NCI-H524 (cell line): Measurements from ENCODE around the gene SYNE1.

Source experiments
- DNase-seq, 2 experiments: peaks; one replicate each; lab custom pipeline; 2025; lab: John Stamatoyannopoulos, UW

SYNE1 gene

DNA sequence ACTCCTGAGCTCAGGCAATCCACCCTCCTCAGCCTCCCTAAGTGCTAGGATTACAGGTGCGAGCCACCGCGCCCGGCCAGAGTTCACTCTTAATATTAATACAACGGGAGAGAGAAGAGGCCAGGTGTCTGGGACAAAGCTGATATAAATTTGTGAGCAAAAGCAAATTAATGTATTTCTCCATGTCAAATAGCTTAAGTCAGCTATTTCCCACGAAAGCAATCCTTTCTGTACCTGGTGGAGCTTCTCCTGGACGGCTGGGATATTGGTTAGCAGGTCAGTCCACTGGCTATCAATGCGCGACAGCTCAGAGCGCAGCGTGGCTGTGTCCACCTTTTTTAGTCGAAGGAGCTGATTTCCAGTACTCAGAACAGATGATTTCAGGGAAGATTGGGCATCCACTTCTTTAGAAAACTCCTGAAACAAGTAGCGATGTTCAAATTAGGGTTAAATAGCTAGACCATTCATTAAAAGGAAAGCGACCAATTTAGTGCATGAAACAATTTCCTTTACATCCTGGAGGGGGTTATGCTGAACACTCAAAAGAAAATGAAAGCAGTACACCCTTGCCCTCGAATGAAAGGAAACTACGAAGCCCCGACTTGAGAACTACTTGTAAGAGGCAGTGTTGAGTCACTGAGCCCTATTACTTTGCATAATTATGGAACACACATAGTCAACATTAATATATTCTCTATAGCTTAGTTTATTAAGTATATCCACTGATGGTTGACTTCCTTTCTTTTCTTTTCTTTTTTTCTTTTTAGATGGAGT, 403.4 kb downstream of the SYNE1 start:
- no peak for DNase-seq

- no peak for DNase-seq
Measured at GRCh38 chr6:152232501-152233151, 404.5 kb downstream of the SYNE1 start.

DNA sequence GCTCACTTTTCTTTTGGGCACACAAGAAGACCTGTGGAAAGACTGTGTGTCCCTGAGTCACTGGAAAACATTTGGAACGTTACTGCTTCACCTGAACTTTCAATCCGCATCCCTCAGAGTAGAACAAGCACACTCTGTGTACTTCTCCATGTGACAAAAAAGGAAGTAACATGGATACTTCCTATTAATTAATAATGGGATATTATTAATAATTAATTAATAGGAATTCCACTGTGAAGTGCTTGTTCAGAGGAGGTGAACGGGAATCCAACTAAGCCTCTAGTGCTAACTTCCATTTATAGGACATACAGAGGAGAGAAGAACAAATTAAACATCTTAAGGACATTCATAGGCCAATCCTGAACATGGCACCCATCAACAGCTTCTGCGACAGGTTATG, 407.8 kb downstream of the SYNE1 start:
- DNase-seq: no peak

GRCh38 chr6:152226119-152226518, 411.0 kb downstream of the SYNE1 start:
- no peak for DNase-seq

- DNase-seq: no peak
Measured at GRCh38 chr6:152225241-152225934, 411.8 kb downstream of the SYNE1 start.

DNA sequence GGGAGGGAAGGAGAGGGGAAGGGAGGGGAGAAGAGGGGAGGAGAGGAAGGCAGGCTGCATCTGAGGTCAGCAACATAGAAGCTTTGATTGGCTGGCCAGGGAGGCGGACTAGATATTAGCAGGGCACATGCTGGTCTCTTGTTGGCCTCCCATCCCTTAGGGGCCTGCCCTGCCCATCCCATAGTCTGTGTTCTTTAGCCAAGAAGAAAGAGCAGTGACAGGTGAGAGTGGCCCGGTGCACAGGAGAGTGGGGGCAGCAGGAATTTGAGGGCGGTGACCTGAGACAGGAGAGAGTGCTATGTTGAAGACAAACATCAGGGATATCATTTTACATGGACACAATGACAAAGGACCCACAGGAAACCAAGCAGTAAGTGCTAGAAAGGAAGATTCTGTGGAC, 413.5 kb downstream of the SYNE1 start:
- DNase-seq: no peak

DNA sequence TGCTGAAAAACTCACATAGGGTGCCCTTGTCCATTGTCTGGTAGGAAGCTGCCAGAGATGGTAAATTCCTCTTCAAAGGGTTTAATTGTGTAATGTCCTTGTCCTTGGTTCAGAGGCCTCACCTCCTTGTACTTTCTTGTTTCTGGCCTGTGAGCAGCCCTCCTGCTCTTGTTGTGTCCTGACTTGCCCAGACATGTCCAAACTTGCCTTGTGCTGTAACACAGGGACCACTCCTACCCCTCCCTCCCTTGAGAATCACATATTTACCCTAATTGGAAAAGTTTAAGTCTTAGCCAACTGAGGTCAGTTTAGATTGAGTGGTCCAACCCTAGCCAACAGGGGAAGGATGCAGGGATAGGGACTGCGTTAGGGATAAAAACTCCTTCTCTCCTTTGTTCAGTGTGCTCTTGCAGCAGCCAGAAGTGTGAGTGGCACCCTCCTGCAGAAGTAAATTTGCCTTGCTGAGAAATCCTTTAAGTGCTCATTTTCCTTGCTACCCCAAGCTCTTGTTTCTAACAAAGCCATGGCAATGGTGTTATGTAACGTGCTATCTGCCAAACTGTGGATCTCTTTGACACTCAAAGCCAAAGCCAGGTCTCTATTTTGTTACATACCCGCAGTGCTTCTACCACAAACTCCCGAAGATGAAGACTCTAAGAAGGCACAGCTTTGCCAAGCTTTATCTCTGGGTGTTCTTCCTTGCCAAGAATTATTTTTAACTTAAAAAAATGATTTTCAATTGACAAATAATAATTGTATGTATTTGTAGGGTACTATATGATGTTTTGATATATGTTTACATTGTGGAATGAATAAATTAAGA, 415.1 kb downstream of the SYNE1 start:
- no peak for DNase-seq

DNA sequence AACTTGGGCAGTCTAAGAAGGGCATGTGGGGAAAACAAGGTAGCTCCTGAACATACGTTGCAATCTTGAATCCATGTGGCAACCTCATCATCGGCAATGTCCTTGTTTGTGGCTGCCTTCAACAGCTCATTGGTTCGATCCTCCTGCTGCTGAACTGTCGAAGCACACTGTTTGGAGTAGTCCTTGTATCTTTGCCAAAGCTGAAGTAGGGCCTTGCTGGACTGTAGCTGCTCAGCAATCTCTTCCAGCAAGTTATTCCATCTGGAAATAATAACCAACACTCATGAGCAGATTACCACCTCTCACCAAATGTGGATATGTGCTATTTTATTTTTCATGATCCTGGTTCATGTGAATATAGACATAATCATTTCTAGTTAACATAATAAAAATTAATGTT, 416.4 kb downstream of the SYNE1 start:
- DNase-seq: no peak

DNA sequence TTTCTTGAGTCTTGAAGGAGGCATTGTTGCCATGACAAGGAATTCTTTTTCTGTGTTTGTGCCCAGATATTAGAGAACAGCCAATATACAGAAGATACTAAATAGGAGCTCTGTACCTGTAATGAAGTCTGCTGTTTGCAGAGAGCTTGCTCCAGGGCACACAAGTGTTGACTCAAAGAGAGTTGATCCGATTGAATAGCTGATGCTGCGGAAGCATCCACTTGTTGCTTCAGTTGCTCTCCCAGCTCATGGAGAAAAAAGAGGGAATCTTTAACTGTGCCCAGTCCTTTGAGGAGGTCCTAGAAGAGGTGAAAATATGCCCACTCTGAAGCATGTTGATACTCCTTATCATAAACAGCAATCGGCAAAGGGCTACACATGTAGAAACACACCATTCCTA, 418.3 kb downstream of the SYNE1 start:
- no peak for DNase-seq

DNA sequence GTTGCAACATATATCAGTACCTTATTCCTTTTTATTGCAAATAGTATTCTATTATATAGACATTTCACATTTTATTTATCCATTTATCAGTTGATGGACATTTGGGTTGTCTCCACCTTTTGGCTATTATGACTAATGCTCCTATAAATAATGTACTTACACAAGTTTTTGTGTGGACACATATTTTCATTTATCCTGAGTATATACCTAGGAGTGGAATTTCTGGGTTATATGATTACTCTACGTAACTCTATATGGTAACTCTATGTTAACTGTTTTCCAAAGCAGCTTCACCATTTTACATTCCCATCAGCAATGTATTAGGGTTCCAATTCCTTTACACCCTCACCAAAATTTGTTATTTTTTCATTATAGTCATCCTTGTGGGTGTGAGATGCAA, 424.7 kb downstream of the SYNE1 start:
- no peak for DNase-seq

GRCh38 chr6:152209211-152209610, 428.0 kb downstream of the SYNE1 start:
- DNase-seq: no peak

DNA sequence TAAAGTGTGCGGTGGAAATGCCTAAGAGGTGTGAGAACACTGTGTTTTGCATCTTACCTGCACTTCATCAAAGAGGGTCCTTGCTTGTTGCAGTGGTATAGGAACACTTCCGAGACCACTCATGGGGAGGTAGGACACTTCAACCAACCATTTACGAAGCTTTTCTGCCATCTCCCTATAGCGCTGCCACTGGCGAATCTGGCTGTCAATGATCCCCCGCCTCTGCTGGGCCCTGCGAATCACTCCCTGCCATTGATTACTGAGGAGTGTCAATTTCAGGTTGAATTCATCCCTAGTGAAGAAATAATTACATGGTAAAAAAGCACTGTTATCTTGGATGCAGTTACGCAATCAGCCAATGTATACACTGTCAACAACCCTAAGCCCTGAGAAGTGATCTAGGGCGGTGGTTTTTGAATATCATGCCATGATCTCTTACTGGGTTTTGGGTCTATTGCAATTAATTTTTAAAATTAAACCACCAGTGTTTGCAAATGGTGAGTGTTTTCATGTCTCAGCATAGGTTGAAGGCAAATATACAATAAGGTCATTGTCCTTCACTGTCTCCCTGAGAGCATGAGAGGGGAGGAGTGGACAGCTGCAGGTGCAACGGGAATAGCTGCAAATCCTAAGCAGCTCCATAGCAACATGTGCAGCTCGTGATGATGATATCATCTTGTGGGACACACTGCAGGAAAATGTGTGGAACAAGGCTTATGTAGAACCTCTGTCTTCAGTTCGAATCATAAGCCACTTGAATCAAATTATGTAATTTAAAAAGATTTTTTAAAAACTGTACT, 429.0 kb downstream of the SYNE1 start:
- no peak for DNase-seq

- peak in 1 of 2 experiments; percentile 15 for DNase-seq
Measured at GRCh38 chr6:152206072-152206818, 430.9 kb downstream of the SYNE1 start.

- no peak for DNase-seq
Measured at GRCh38 chr6:152204591-152204990, 432.6 kb downstream of the SYNE1 start.

- DNase-seq: peak; percentile 68 to 77
Measured at GRCh38 chr6:152201120-152201519, 436.0 kb downstream of the SYNE1 start.

GRCh38 chr6:152195896-152196295, 441.3 kb downstream of the SYNE1 start:
- DNase-seq: no peak

GRCh38 chr6:152189736-152190135, 447.4 kb downstream of the SYNE1 start:
- DNase-seq: no peak

DNA sequence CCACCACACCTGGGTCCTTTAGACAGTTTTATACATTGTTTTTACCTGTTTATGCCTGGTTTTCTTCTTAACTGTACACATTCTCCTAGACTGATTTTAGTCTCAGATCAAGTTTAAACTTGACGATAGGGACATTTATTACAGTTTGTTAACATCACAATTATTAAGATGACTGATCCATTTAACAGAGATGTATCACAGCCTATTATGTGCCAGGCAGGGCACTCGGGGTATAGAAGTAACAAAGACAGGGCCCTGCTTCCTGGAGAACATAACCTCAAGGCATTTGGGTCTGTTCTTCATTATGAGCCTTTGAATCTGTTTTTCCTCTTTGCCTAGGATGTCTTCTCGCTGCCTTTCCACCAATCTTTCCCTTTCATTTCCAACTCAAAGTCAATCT, 449.2 kb downstream of the SYNE1 start:
- no peak for DNase-seq

DNA sequence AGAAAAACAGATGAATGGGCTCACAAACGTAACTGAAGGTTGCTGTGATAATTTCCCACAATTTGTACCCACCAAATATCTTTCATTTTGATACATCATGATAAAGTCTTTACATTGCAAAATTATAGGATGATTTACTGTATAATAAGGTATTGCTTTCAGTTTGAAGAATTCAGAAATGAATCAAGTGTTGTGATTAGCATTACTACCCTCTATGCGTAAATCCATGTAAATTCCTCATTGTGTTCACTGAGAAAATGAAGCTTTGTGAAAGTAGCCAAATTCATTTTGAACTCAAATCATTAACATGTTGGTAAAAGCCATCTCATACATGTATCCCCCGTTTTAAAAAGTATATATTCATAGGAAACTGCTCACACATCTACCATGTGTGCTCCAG, 450.3 kb downstream of the SYNE1 start:
- DNase-seq: no peak

- no peak for DNase-seq
Measured at GRCh38 chr6:152184917-152185574, 452.1 kb downstream of the SYNE1 start.
